CD1c-positive myeloid dendritic cell (primary cell): ENCODE measurements around the gene RPP38.

ENCODE experiments used
- DNase-seq: peaks from one replicate; pipeline ENCODE4 v3.0.0-alpha.2; 2016; ENCODE audit errors: extremely low spot score

RPP38 gene

GRCh38 chr10:15152556-15152955 is 55.4 kb downstream of the RPP38 start:
- DNase-seq, result no peak
